Neural cell (in vitro differentiated cells): Measurements from ENCODE around the gene MED19. TPM values are rescaled to one million over a fixed set of nuclear protein-coding genes. Genes with fewer than 3 reads are reported as not detected.

Source experiments
- H2AFZ ChIP-seq: fragments of 200-600, 300-800 bp; sonication (generic), shearing (Covaris generic); 2 replicates; pipeline ENCODE4 v1.6.0; 2014; ENCODE audit warnings: low read depth, mild to moderate bottlenecking, antibody characterized with exemption, low read length, moderate library complexity
- H3F3A ChIP-seq: fragments of 200-600 bp; shearing (Covaris generic); 2 replicates; pipeline ENCODE4 v1.6.1; 2016; ENCODE audit warnings: mild to moderate bottlenecking, moderate library complexity, mixed read lengths, antibody characterized with exemption, low read length; ENCODE audit not compliant: insufficient read depth, poor library complexity, severe bottlenecking
- H3K27ac ChIP-seq: fragments of 200-600, 300-800 bp; sonication (generic), shearing (Covaris generic); 2 replicates; pipeline ENCODE4 v1.5.1; 2014; ENCODE audit warnings: mild to moderate bottlenecking, low read length, moderate library complexity
- H3K27me3 ChIP-seq: fragments of 300-800, 200-600 bp; sonication (generic), shearing (Covaris generic); 2 replicates; pipeline ENCODE4 v1.6.0; 2014; ENCODE audit warnings: mild to moderate bottlenecking, low read depth, low read length, moderate library complexity; ENCODE audit not compliant: insufficient read depth
- H3K36me3 ChIP-seq: fragments of 300-800, 200-600 bp; sonication (generic), shearing (Covaris generic); 2 replicates; pipeline ENCODE4 v1.5.1; 2014; ENCODE audit warnings: mild to moderate bottlenecking, antibody characterized with exemption, low read length, moderate library complexity; ENCODE audit not compliant: insufficient read depth
- H3K4me2 ChIP-seq: fragments of 300-800, 200-600 bp; sonication (generic), shearing (Covaris generic); 2 replicates; pipeline ENCODE4 v1.6.0; 2014; ENCODE audit warnings: mild to moderate bottlenecking, low read length
- H3K4me3 ChIP-seq: fragments of 300-800, 200-600 bp; sonication (generic), shearing (Covaris generic); 2 replicates; pipeline ENCODE4 v1.5.1; 2014; ENCODE audit warnings: mild to moderate bottlenecking, low read length, moderate library complexity
- H3K79me2 ChIP-seq: fragments of 200-600 bp; shearing (Covaris generic); replicated peaks from 2 replicates; pipeline ENCODE4 v1.6.0; 2014; ENCODE audit warnings: mild to moderate bottlenecking, low read length, moderate library complexity; ENCODE audit not compliant: insufficient read depth
- H3K9ac ChIP-seq: fragments of 300-800, 200-600 bp; sonication (generic), shearing (Covaris generic); 2 replicates; pipeline ENCODE4 v1.6.1; 2016; ENCODE audit warnings: mild to moderate bottlenecking, low read length, mixed read lengths
- H3K9me2 ChIP-seq: fragments of 200-600 bp; shearing (Covaris generic); 2 replicates; pipeline ENCODE4 v1.6.1; 2016; ENCODE audit warnings: mild to moderate bottlenecking, low read length, mixed read lengths; ENCODE audit not compliant: insufficient read depth
- H3K9me3 ChIP-seq: fragments of 200-600, 300-800 bp; sonication (generic), shearing (Covaris generic); 2 replicates; pipeline ENCODE4 v1.6.1; 2016; ENCODE audit warnings: mild to moderate bottlenecking, mixed run types, low read length, moderate library complexity, mixed read lengths
- H4K20me1 ChIP-seq: fragments of 200-600 bp; shearing (Covaris generic); 2 replicates; pipeline ENCODE4 v1.6.1; 2016; ENCODE audit warnings: mild to moderate bottlenecking, mixed run types; ENCODE audit not compliant: insufficient read depth
- CTCF ChIP-seq: fragments of 450-650 bp; IDR thresholded peaks from 2 replicates; pipeline ENCODE4 v1.5.1; 2014; ENCODE audit warnings: antibody characterized with exemption, mild to moderate bottlenecking, moderate library complexity; ENCODE audit not compliant: poor library complexity, severe bottlenecking
- EP300 ChIP-seq: fragments of 450-650 bp; conservative IDR thresholded peaks from 2 replicates; pipeline ENCODE4 v1.6.1; 2014; ENCODE audit warnings: antibody characterized with exemption, mild to moderate bottlenecking, moderate library complexity; ENCODE audit not compliant: poor library complexity, severe bottlenecking
- EZH2 ChIP-seq: fragments of 200-600, 300-800 bp; shearing (Covaris generic), sonication (generic); IDR thresholded peaks from 2 replicates; pipeline ENCODE4 v1.6.1; 2014; ENCODE audit warnings: antibody characterized with exemption, low read length, borderline replicate concordance, mild to moderate bottlenecking; ENCODE audit not compliant: insufficient read depth, poor library complexity, severe bottlenecking
- MXI1 ChIP-seq: fragments of 450-650 bp; conservative IDR thresholded peaks from 2 replicates; pipeline ENCODE4 v1.6.1; 2014; ENCODE audit warnings: antibody characterized with exemption, mild to moderate bottlenecking; ENCODE audit not compliant: poor library complexity, severe bottlenecking
- POLR2AphosphoS5 ChIP-seq: IDR thresholded peaks from 2 replicates; pipeline ENCODE4 v1.6.1; 2012
- RAD21 ChIP-seq: fragments of 450-650 bp; conservative IDR thresholded peaks from 2 replicates; pipeline ENCODE4 v1.6.1; 2014; ENCODE audit warnings: antibody characterized with exemption, mild to moderate bottlenecking, moderate library complexity
- SMC3 ChIP-seq: fragments of 450-650 bp; conservative IDR thresholded peaks from 2 replicates; pipeline ENCODE4 v1.6.1; 2014; ENCODE audit warnings: antibody characterized with exemption, mild to moderate bottlenecking, moderate library complexity; ENCODE audit not compliant: poor library complexity
- TAF1 ChIP-seq: IDR thresholded peaks from 2 replicates; pipeline ENCODE4 v1.6.1; 2012; ENCODE audit warnings: low read depth
- polyA plus RNA-seq: library from polyadenylated mRNA; depleted of rRNA; stranded (reverse); fragments of >200 nt; gene quantifications from 2 replicates; pipeline ENCODE4 v1.2.3, GENCODE V29; 2014
- TF ChIP-seq, protein P1 (sequence below): IDR thresholded peaks from 2 replicates; pipeline ENCODE4 v1.6.1; 2012; ENCODE audit warnings: borderline replicate concordance

Gene MED19
- polyA plus RNA-seq, 1 donor from 2014 or later = 46.4 TPM

DNA sequence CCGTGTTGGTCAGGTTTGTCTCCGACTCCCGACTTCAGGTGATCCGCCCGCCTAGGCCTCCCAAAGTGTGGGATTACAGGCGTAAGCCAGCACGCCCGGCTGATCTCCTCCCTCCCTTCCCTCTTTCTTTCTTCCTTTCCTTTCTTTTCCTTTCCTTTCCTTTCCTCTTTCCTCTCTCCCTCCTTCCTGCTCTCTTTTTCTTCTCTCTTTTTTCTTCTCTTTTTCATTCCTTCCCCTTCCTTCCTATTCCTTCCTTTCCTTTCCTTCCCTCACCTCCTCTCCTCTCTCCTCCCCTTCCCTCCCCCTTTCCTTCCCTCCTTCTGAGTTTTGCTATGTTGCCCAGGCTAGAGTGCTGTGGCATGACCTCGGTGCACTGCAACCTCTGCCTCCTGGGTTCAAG, 48.0 kb downstream of the MED19 start:
- no peaks in the 10 kb centered on the region for H3F3A ChIP-seq
- no peaks in the 10 kb centered on the region for H3K9me3 ChIP-seq
- no peak overlapping the region for H3K9ac ChIP-seq
- no peak overlapping the region for H3K27ac ChIP-seq
- H2AFZ ChIP-seq = no peak overlapping the region
- no peaks in the 10 kb centered on the region for H3K27me3 ChIP-seq
- no peak overlapping the region for H3K4me3 ChIP-seq
- H3K79me2 ChIP-seq = peaks cover 10% of the 10 kb centered on the region
- no peaks in the 10 kb centered on the region for H4K20me1 ChIP-seq
- no peaks in the 10 kb centered on the region for H3K9me2 ChIP-seq
- TF ChIP-seq EZH2 (no peak), CTCF (no peak), TAF1 (no peak), POLR2AphosphoS5 (no peak), RAD21 (no peak), MXI1 (no peak), EP300 (no peak), SMC3 (no peak)
- TF ChIP-seq, protein P1, sequence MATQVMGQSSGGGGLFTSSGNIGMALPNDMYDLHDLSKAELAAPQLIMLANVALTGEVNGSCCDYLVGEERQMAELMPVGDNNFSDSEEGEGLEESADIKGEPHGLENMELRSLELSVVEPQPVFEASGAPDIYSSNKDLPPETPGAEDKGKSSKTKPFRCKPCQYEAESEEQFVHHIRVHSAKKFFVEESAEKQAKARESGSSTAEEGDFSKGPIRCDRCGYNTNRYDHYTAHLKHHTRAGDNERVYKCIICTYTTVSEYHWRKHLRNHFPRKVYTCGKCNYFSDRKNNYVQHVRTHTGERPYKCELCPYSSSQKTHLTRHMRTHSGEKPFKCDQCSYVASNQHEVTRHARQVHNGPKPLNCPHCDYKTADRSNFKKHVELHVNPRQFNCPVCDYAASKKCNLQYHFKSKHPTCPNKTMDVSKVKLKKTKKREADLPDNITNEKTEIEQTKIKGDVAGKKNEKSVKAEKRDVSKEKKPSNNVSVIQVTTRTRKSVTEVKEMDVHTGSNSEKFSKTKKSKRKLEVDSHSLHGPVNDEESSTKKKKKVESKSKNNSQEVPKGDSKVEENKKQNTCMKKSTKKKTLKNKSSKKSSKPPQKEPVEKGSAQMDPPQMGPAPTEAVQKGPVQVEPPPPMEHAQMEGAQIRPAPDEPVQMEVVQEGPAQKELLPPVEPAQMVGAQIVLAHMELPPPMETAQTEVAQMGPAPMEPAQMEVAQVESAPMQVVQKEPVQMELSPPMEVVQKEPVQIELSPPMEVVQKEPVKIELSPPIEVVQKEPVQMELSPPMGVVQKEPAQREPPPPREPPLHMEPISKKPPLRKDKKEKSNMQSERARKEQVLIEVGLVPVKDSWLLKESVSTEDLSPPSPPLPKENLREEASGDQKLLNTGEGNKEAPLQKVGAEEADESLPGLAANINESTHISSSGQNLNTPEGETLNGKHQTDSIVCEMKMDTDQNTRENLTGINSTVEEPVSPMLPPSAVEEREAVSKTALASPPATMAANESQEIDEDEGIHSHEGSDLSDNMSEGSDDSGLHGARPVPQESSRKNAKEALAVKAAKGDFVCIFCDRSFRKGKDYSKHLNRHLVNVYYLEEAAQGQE = no peak
- no peaks in the 10 kb centered on the region for H3K36me3 ChIP-seq
- H3K4me2 ChIP-seq = no peak overlapping the region

GRCh38 chr11:57662893-57663292, 49.1 kb downstream of the MED19 start:
- H3K9me2 ChIP-seq = no peaks in the 10 kb centered on the region
- TF ChIP-seq EP300 = no peak
- TF ChIP-seq RAD21 = no peak
- TF ChIP-seq, protein P1 = no peak
- TF ChIP-seq POLR2AphosphoS5 = no peak
- no peak for TF ChIP-seq CTCF
- no peak for TF ChIP-seq TAF1
- TF ChIP-seq MXI1 = no peak
- no peak for TF ChIP-seq EZH2
- no peak for TF ChIP-seq SMC3

More at GRCh38 chr11:57662893-57663292, 49.1 kb downstream of the MED19 start:
- Histone ChIP-seq H3K4me3 (no peak overlapping the region), H3F3A (no peaks in the 10 kb centered on the region), H3K36me3 (no peaks in the 10 kb centered on the region), H3K27me3 (no peaks in the 10 kb centered on the region), H3K79me2 (peaks cover 10% of the 10 kb centered on the region), H3K9me3 (no peaks in the 10 kb centered on the region), H3K4me2 (no peak overlapping the region), H2AFZ (no peak overlapping the region), H3K9ac (no peak overlapping the region), H3K27ac (no peak overlapping the region), H4K20me1 (no peaks in the 10 kb centered on the region)
